Measurements from ENCODE around the gene PBX4.
"Not testable (repeated sequence)": the region's sequence is repeated elsewhere in the genome, so short reads cannot be mapped to it uniquely, and the experiment has no call there.

The PBX4 gene

GRCh38 chr19:19618219-19619051 lies at the start of gene PBX4:
Gene PBX4, minus strand, starts transcription at chr19:19618687. Its CDS starts 58 bp downstream, at chr19:19618629.
- peak; percentile 98 for DNase-seq

- not testable (repeated sequence) for DNase-seq
Observed at GRCh38 chr19:19665420-19665948, 47.0 kb upstream of the PBX4 start.

GRCh38 chr19:19663256-19664120 lies 45.0 kb upstream of the PBX4 start, which contains the start of gene ATP13A1:
Gene ATP13A1, minus strand, starts transcription at chr19:19663676. Its CDS starts 10 bp downstream, at chr19:19663666.
- peak; percentile 99 for DNase-seq

- no peak for DNase-seq
Observed at GRCh38 chr19:19662871-19663255, 44.4 kb upstream of the PBX4 start.

GRCh38 chr19:19662344-19662743 lies 43.9 kb upstream of the PBX4 start:
- DNase-seq: no peak

- DNase-seq: no peak
Observed at GRCh38 chr19:19661675-19662251, 43.3 kb upstream of the PBX4 start.

GRCh38 chr19:19661141-19661674 lies 42.7 kb upstream of the PBX4 start:
- DNase-seq: no peak

- no peak for DNase-seq
Observed at GRCh38 chr19:19659646-19660245, 41.3 kb upstream of the PBX4 start.

GRCh38 chr19:19657397-19657783 lies 38.9 kb upstream of the PBX4 start:
- DNase-seq: no peak

- no peak for DNase-seq
Observed at GRCh38 chr19:19656451-19657396, 38.2 kb upstream of the PBX4 start.

- DNase-seq: no peak
Observed at GRCh38 chr19:19655641-19656343, 37.3 kb upstream of the PBX4 start.

GRCh38 chr19:19655051-19655594 lies 36.6 kb upstream of the PBX4 start:
- no peak for DNase-seq

GRCh38 chr19:19654441-19654840 lies 36.0 kb upstream of the PBX4 start:
- DNase-seq: no peak

GRCh38 chr19:19653597-19654147 lies 35.2 kb upstream of the PBX4 start:
- DNase-seq: no peak

GRCh38 chr19:19652482-19653295 lies 34.2 kb upstream of the PBX4 start:
- DNase-seq: no peak

GRCh38 chr19:19651076-19651475 lies 32.6 kb upstream of the PBX4 start:
- DNase-seq: no peak

- no peak for DNase-seq
Observed at GRCh38 chr19:19650331-19650730, 31.8 kb upstream of the PBX4 start.

- DNase-seq: no peak
Observed at GRCh38 chr19:19649580-19649995, 31.1 kb upstream of the PBX4 start.

- DNase-seq: no peak
Observed at GRCh38 chr19:19649155-19649554, 30.7 kb upstream of the PBX4 start.
